Neural cell (in vitro differentiated cells): ENCODE results near the gene UBL4A.

Source experiments
- EP300 ChIP-seq: fragments of 450-650 bp; conservative IDR thresholded peaks from 2 replicates; pipeline ENCODE4 v1.6.1; 2014; ENCODE audit warnings: antibody characterized with exemption, mild to moderate bottlenecking, moderate library complexity; ENCODE audit not compliant: poor library complexity, severe bottlenecking
- EZH2 ChIP-seq: fragments of 200-600, 300-800 bp; shearing (Covaris generic), sonication (generic); IDR thresholded peaks from 2 replicates; pipeline ENCODE4 v1.6.1; 2014; ENCODE audit warnings: antibody characterized with exemption, low read length, borderline replicate concordance, mild to moderate bottlenecking; ENCODE audit not compliant: insufficient read depth, poor library complexity, severe bottlenecking
- MXI1 ChIP-seq: fragments of 450-650 bp; conservative IDR thresholded peaks from 2 replicates; pipeline ENCODE4 v1.6.1; 2014; ENCODE audit warnings: antibody characterized with exemption, mild to moderate bottlenecking; ENCODE audit not compliant: poor library complexity, severe bottlenecking
- POLR2AphosphoS5 ChIP-seq: IDR thresholded peaks from 2 replicates; pipeline ENCODE4 v1.6.1; 2012
- RAD21 ChIP-seq: fragments of 450-650 bp; conservative IDR thresholded peaks from 2 replicates; pipeline ENCODE4 v1.6.1; 2014; ENCODE audit warnings: antibody characterized with exemption, mild to moderate bottlenecking, moderate library complexity
- SMC3 ChIP-seq: fragments of 450-650 bp; conservative IDR thresholded peaks from 2 replicates; pipeline ENCODE4 v1.6.1; 2014; ENCODE audit warnings: antibody characterized with exemption, mild to moderate bottlenecking, moderate library complexity; ENCODE audit not compliant: poor library complexity
- TAF1 ChIP-seq: IDR thresholded peaks from 2 replicates; pipeline ENCODE4 v1.6.1; 2012; ENCODE audit warnings: low read depth
- TF ChIP-seq, protein P1 (sequence below): fragments of 450-650 bp; IDR thresholded peaks from 2 replicates; pipeline ENCODE4 v1.5.1; 2014; ENCODE audit warnings: antibody characterized with exemption, mild to moderate bottlenecking, moderate library complexity; ENCODE audit not compliant: poor library complexity, severe bottlenecking

GRCh38 chrX:154534526-154535322, 48.3 kb upstream of the UBL4A start:
- TF ChIP-seq EZH2 (no peak), MXI1 (peak; percentile 61), POLR2AphosphoS5 (no peak), RAD21 (peak; percentile 99), TAF1 (no peak), EP300 (no peak), SMC3 (peak; percentile 95)
- TF ChIP-seq, protein P1, sequence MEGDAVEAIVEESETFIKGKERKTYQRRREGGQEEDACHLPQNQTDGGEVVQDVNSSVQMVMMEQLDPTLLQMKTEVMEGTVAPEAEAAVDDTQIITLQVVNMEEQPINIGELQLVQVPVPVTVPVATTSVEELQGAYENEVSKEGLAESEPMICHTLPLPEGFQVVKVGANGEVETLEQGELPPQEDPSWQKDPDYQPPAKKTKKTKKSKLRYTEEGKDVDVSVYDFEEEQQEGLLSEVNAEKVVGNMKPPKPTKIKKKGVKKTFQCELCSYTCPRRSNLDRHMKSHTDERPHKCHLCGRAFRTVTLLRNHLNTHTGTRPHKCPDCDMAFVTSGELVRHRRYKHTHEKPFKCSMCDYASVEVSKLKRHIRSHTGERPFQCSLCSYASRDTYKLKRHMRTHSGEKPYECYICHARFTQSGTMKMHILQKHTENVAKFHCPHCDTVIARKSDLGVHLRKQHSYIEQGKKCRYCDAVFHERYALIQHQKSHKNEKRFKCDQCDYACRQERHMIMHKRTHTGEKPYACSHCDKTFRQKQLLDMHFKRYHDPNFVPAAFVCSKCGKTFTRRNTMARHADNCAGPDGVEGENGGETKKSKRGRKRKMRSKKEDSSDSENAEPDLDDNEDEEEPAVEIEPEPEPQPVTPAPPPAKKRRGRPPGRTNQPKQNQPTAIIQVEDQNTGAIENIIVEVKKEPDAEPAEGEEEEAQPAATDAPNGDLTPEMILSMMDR = peak; percentile 98
